ENCODE results near the gene SLC40A1. TPM values are rescaled to one million over a fixed set of nuclear protein-coding genes. Genes with fewer than 3 reads are reported as not detected.

SLC40A1 gene
- total RNA-seq, 4 donors from 2014 or later: 34.8 to 227 (median 108) TPM

GRCh38 chr2:189527041-189527750, 53.4 kb downstream of the SLC40A1 start:
- DNase-seq (ENCODE audit: low spot score) (no peak), ATAC-seq (ENCODE audit: low FRiP score) (peak; percentile 65)
- TF ChIP-seq CTCF (IDR thresholded peaks at IDR 0.05): no peak

GRCh38 chr2:189526241-189526640, 54.3 kb downstream of the SLC40A1 start:
- TF ChIP-seq CTCF (IDR thresholded peaks at IDR 0.05): no peak
- ATAC-seq (ENCODE audit: low FRiP score): no peak
- no peak for DNase-seq (ENCODE audit: low spot score)

- DNase-seq (ENCODE audit: low spot score) (no peak), ATAC-seq (ENCODE audit: low FRiP score) (no peak)
- no peak for TF ChIP-seq CTCF (IDR thresholded peaks at IDR 0.05)
Measured at GRCh38 chr2:189524746-189525145, 55.8 kb downstream of the SLC40A1 start.

GRCh38 chr2:189522435-189523151, 58.0 kb downstream of the SLC40A1 start:
- no peak for TF ChIP-seq CTCF (IDR thresholded peaks at IDR 0.05)
- no peak for DNase-seq (ENCODE audit: low spot score)
- no peak for ATAC-seq (ENCODE audit: low FRiP score)

- ATAC-seq (ENCODE audit: low FRiP score) (no peak), DNase-seq (ENCODE audit: low spot score) (no peak)
- TF ChIP-seq CTCF (IDR thresholded peaks at IDR 0.05): no peak
Measured at GRCh38 chr2:189521699-189522434, 58.7 kb downstream of the SLC40A1 start.

- ATAC-seq (ENCODE audit: low FRiP score): no peak
- TF ChIP-seq CTCF (IDR thresholded peaks at IDR 0.05): no peak
Measured at GRCh38 chr2:189519631-189520387, 60.8 kb downstream of the SLC40A1 start.

More at GRCh38 chr2:189519631-189520387, 60.8 kb downstream of the SLC40A1 start:
- DNase-seq (ENCODE audit: low spot score): no peak
